SK-N-SH (cell line): ENCODE results near the gene SLC26A11. TPM values are rescaled to one million over a fixed set of nuclear protein-coding genes. Genes with fewer than 3 reads are reported as not detected.

Source experiments
- CTCF ChIA-PET: fragments of 300-600, 350-600 bp; formaldehyde crosslinking; extraction: SDS; loops from one replicate; lab custom pipeline; 2021; lab: Yijun Ruan, JAX
- POLR2A ChIA-PET: fragments of 350-600 bp; sonication (Branson Sonifier 250); formaldehyde crosslinking; extraction: SDS; loops from one replicate; lab custom pipeline; 2020; ENCODE audit warnings: antibody characterized with exemption, inconsistent platforms; lab: Yijun Ruan, JAX
- DNase-seq: peaks from one replicate; pipeline ENCODE4 v3.0.0; 2012
- H2AFZ ChIP-seq: fragments of 200-600 bp; sonication (generic); 2 replicates; pipeline ENCODE4 v1.8.1; 2016; ENCODE audit warnings: antibody characterized with exemption, mild to moderate bottlenecking, low read depth
- H3F3A ChIP-seq: fragments of 200-600 bp; sonication (generic); replicated peaks from 2 replicates; pipeline ENCODE3; 2016; ENCODE audit warnings: antibody characterized with exemption, mild to moderate bottlenecking; ENCODE audit not compliant: insufficient read depth
- H3K27ac ChIP-seq, 2 experiments: fragments of 200-500 bp in 1 of 2; fragments of 200-600 bp in 1 of 2; sonication (Bioruptor generic) in 1 of 2; sonication (generic), shearing (Covaris generic) in 1 of 2; 2 replicates each; pipeline versions ENCODE4 v1.5.1 to v1.6.1; 2014 to 2016; ENCODE audit warnings: low read depth in 2 of 2, inconsistent platforms in 1 of 2, low read length in 1 of 2, mild to moderate bottlenecking in 1 of 2, mixed read lengths in 1 of 2
- H3K27me3 ChIP-seq: fragments of 200-600 bp; sonication (generic), shearing (Covaris generic); 2 replicates; pipeline ENCODE4 v1.6.1; 2016; ENCODE audit warnings: mixed run types; ENCODE audit not compliant: insufficient read depth
- H3K36me3 ChIP-seq, 2 experiments: fragments of 200-500 bp in 1 of 2; fragments of 200-600 bp in 1 of 2; sonication (Bioruptor generic) in 1 of 2; sonication (generic) in 1 of 2; replicated peaks in 1 of 2; 2 replicates each; pipeline versions ENCODE3 to v1.5.1; 2014 to 2016; ENCODE audit warnings: low read length in 1 of 2, mild to moderate bottlenecking in 1 of 2; ENCODE audit not compliant: insufficient read depth in 2 of 2, control insufficient read depth in 1 of 2
- H3K4me1 ChIP-seq, 2 experiments: fragments of 200-500 bp in 1 of 2; fragments of 200-600 bp in 1 of 2; sonication (Bioruptor generic) in 1 of 2; sonication (generic), shearing (Covaris generic) in 1 of 2; 2 replicates each; pipeline versions ENCODE4 v1.5.1 to v1.6.1; 2014 to 2016; ENCODE audit warnings: low read depth in 1 of 2, low read length in 1 of 2, mixed run types in 1 of 2; ENCODE audit not compliant: insufficient read depth in 2 of 2, control insufficient read depth in 1 of 2
- H3K4me2 ChIP-seq: fragments of 200-600 bp; sonication (generic), shearing (Covaris generic); 2 replicates; pipeline ENCODE4 v1.6.1; 2017; ENCODE audit warnings: mixed run types
- H3K4me3 ChIP-seq, 2 experiments: fragments of 200-500 bp in 1 of 2; fragments of 200-600 bp in 1 of 2; sonication (Bioruptor generic) in 1 of 2; sonication (generic), shearing (Covaris generic) in 1 of 2; 2 replicates each; pipeline versions ENCODE4 v1.5.1 to v1.8.1; 2014 to 2016; ENCODE audit warnings: low read depth in 2 of 2, inconsistent platforms in 1 of 2, low read length in 1 of 2, mild to moderate bottlenecking in 1 of 2, mixed read lengths in 1 of 2, moderate library complexity in 1 of 2
- H3K79me2 ChIP-seq: fragments of 200-600 bp; sonication (generic); 2 replicates; pipeline ENCODE4 v1.8.1; 2017; ENCODE audit warnings: mild to moderate bottlenecking; ENCODE audit not compliant: insufficient read depth
- H3K9ac ChIP-seq: fragments of 200-600 bp; sonication (generic); 2 replicates; pipeline ENCODE4 v1.6.1; 2017; ENCODE audit warnings: mixed run types
- H3K9me2 ChIP-seq: fragments of 200-600 bp; sonication (generic); 2 replicates; pipeline ENCODE4 v1.6.1; 2017; ENCODE audit warnings: mixed run types
- H3K9me3 ChIP-seq: fragments of 200-600 bp; sonication (generic); 2 replicates; pipeline ENCODE4 v1.6.1; 2017; ENCODE audit warnings: mixed run types, mild to moderate bottlenecking, moderate library complexity
- H4K20me1 ChIP-seq: fragments of 200-600 bp; sonication (generic); 2 replicates; pipeline ENCODE4 v1.6.1; 2017; ENCODE audit warnings: mild to moderate bottlenecking, mixed run types; ENCODE audit not compliant: insufficient read depth
- CHD2 ChIP-seq: fragments of 150-350 bp; IDR thresholded peaks from 2 replicates; pipeline ENCODE4 v1.6.1; 2018; ENCODE audit warnings: low read length; ENCODE audit not compliant: partially characterized antibody
- ELF1 ChIP-seq: IDR thresholded peaks from 2 replicates; pipeline ENCODE4 v1.4.0; 2012
- EP300 ChIP-seq, 2 experiments: IDR thresholded peaks; 2 replicates each; pipeline versions ENCODE4 v1.4.0 to v1.6.1; 2012; ENCODE audit warnings: borderline replicate concordance in 1 of 2, low read depth in 1 of 2, low read length in 1 of 2
- EZH2phosphoT487 ChIP-seq: fragments of 200-600 bp; sonication (generic); IDR thresholded peaks from 2 replicates; pipeline ENCODE4 v1.6.1; 2017; ENCODE audit warnings: low read depth, mixed run types, mild to moderate bottlenecking, antibody characterized with exemption, moderate library complexity, borderline replicate concordance
- GABPA ChIP-seq: IDR thresholded peaks from 2 replicates; pipeline ENCODE4 v1.4.0; 2012; ENCODE audit warnings: low read depth, mild to moderate bottlenecking
- JUND ChIP-seq: IDR thresholded peaks from 2 replicates; pipeline ENCODE4 v1.4.0; 2012
- MAX ChIP-seq: IDR thresholded peaks from 2 replicates; pipeline ENCODE4 v1.4.0; 2012; ENCODE audit warnings: low read depth
- MEF2A ChIP-seq: IDR thresholded peaks from 2 replicates; pipeline ENCODE4 v1.4.0; 2012; ENCODE audit warnings: low read depth, borderline replicate concordance
- RAD21 ChIP-seq: IDR thresholded peaks from 2 replicates; pipeline ENCODE4 v1.6.1; 2012; ENCODE audit warnings: mild to moderate bottlenecking, low read length
- SMC3 ChIP-seq: IDR thresholded peaks from 2 replicates; pipeline ENCODE4 v1.6.1; 2012; ENCODE audit warnings: low read depth, low read length, improper control_type of control experiment
- TCF12 ChIP-seq: IDR thresholded peaks from 2 replicates; pipeline ENCODE4 v1.4.0; 2012
- TEAD4 ChIP-seq: IDR thresholded peaks from 2 replicates; pipeline ENCODE4 v1.4.0; 2012; ENCODE audit warnings: mild to moderate bottlenecking, borderline replicate concordance; ENCODE audit not compliant: insufficient read depth
- USF1 ChIP-seq: IDR thresholded peaks from 2 replicates; pipeline ENCODE4 v1.4.0; 2012; ENCODE audit warnings: low read depth, borderline replicate concordance
- USF2 ChIP-seq: fragments of 150-350 bp; IDR thresholded peaks from 2 replicates; pipeline ENCODE4 v1.6.1; 2017; ENCODE audit warnings: antibody characterized with exemption, low read length, low read depth, borderline replicate concordance
- YY1 ChIP-seq: IDR thresholded peaks from 2 replicates; pipeline ENCODE4 v1.4.0; 2012; ENCODE audit warnings: low read depth, mild to moderate bottlenecking
- WGBS: methylation state at CpG from one replicate; pipeline ENCODE4 v1.1.6; 2017; ENCODE audit warnings: low lambda C conversion rate; 5-methylcytosine and 5-hydroxymethylcytosine counted together
- polyA plus RNA-seq, 3 experiments: library from polyadenylated mRNA; depleted of rRNA; stranded (reverse); fragments of >200 nt; gene quantifications; 2 replicates each; pipeline ENCODE4 v1.2.3, GENCODE V29; 2012

SLC26A11 gene
- polyA plus RNA-seq, 1 of the 3 experiments (the other 2 are of a cell fraction): 35.9 TPM

GRCh38 chr17:80213643-80213975 is 6.6 kb upstream of the SLC26A11 start:
- Histone ChIP-seq H3K9me3 (no peaks in the 10 kb centered on the region), H3K27me3 (no peaks in the 10 kb centered on the region), H3F3A (no peaks in the 10 kb centered on the region), H3K9me2 (no peaks in the 10 kb centered on the region), H3K79me2 (peaks cover 16% of the 10 kb centered on the region; the same call in 1 of the 2 replicates), H3K27ac (no peak overlapping the region), H3K4me2 (no peak overlapping the region), H4K20me1 (peaks cover 17% of the 10 kb centered on the region), H3K4me1 (peaks cover 0 to 7% of the 10 kb centered on the region in 2 experiments; a peak in 1 of 4 replicates), H2AFZ (no peak overlapping the region), H3K36me3 (peaks cover 27 to 70% of the 10 kb centered on the region in 2 experiments), H3K4me3 (no peak overlapping the region), H3K9ac (no peak overlapping the region)
- CTCF ChIA-PET: no interaction called here
- TF ChIP-seq TCF12: no peak
- TF ChIP-seq CHD2: no peak
- TF ChIP-seq EP300 (IDR thresholded peaks at IDR 0.05; ENCODE audit: borderline replicate concordance in 1 of 2, low read depth in 1 of 2, low read length in 1 of 2): no peak
- TF ChIP-seq RAD21: no peak
- no peak for TF ChIP-seq ELF1
- TF ChIP-seq USF2: no peak
- TF ChIP-seq MAX: no peak
- no peak for TF ChIP-seq GABPA
- DNase-seq: no peak
- 97% methylated on average over 10 of the region's 17 CpGs for WGBS
- POLR2A ChIA-PET: no interaction called here

- peaks cover 0 to 12% of the 10 kb centered on the region in 2 experiments; a peak in 1 of 4 replicates for H3K4me1 ChIP-seq
- TF ChIP-seq MEF2A (no peak), GABPA (no peak), YY1 (no peak), TEAD4 (no peak), SMC3 (no peak), EZH2phosphoT487 (no peak), USF1 (no peak), CHD2 (no peak), JUND (no peak)
- no peaks in the 10 kb centered on the region for H3K27me3 ChIP-seq
- H3K9ac ChIP-seq: no peak overlapping the region
- H3K36me3 ChIP-seq: peaks cover 27 to 64% of the 10 kb centered on the region in 2 experiments
- peaks cover 19% of the 10 kb centered on the region for H4K20me1 ChIP-seq
- POLR2A ChIA-PET: no interaction called here
- no peak for DNase-seq
- no peak overlapping the region for H2AFZ ChIP-seq
- no peaks in the 10 kb centered on the region for H3K9me2 ChIP-seq
- H3K4me2 ChIP-seq: no peak overlapping the region
- H3K27ac ChIP-seq: no peak overlapping the region
- peaks cover 4% of the 10 kb centered on the region for H3F3A ChIP-seq
- peaks cover 21% of the 10 kb centered on the region; the same call in 1 of the 2 replicates for H3K79me2 ChIP-seq
- no peaks in the 10 kb centered on the region for H3K9me3 ChIP-seq
- WGBS: 94% methylated on average over 45 of the region's 48 CpGs
- H3K4me3 ChIP-seq: no peak overlapping the region
- CTCF ChIA-PET: no interaction called here
Measured at GRCh38 chr17:80214012-80214877, 6.0 kb upstream of the SLC26A11 start.
